ENCODE data around the gene SMIM35.

The SMIM35 gene

GRCh38 chr11:118099838-118100556 is 13.2 kb upstream of the SMIM35 start:
- no peak for TF ChIP-seq CTCF (IDR thresholded peaks at IDR 0.05; ENCODE audit: insufficient read depth, missing control alignments)
- no peak for DNase-seq (ENCODE audit: insufficient read length, low spot score)
- FAIRE-seq = no peak

DNA sequence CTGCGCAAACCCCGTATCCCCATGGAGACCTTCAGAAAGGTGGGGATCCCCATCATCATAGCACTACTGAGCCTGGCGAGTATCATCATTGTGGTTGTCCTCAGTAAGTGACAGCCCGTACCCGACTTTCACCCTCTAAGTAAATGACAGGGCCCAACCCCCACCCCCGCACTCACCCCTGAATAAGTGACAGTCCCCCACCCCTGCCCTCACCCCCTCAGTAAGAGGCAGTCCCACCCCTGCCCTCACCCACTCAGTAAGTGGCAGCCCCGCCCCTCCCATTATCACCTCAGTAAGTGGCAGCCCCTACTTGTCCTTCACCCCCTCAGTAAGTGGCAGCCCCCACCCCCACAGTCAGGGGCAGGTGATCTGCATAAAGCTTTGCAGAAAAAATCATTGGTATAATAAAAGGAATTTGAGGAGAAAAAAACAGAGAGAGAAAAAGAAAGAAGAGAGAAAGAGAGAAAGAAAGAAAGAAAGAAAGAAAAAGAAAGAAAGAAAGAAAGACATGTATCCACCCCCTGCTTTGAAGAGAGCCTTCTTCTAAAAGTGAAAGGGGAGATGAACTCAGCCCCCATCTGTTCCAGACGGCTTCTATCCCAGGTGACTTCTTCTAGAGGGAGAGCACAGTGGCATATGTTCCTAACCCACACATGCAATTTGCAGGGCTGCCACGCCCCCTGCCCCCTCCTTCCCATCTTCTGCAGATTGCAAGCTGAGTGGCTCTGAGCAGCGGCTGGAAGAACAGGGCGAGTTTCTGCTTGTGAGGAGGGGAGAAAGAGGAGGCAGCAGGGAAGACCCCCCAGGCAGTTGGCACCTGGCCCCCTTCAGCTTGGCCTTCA is 12.5 kb upstream of the SMIM35 start:
- no peak for FAIRE-seq
- peak; percentile 47 for DNase-seq (ENCODE audit: insufficient read length, low spot score)

GRCh38 chr11:118095967-118096367 is 9.2 kb upstream of the SMIM35 start:
- FAIRE-seq = no peak
- no peak for DNase-seq (ENCODE audit: insufficient read length, low spot score)
- TF ChIP-seq CTCF (IDR thresholded peaks at IDR 0.05; ENCODE audit: insufficient read depth, missing control alignments) = no peak

More for the DNA sequence above, 12.5 kb upstream of the SMIM35 start:
- no peak for TF ChIP-seq CTCF (IDR thresholded peaks at IDR 0.05; ENCODE audit: insufficient read depth, missing control alignments)

DNA sequence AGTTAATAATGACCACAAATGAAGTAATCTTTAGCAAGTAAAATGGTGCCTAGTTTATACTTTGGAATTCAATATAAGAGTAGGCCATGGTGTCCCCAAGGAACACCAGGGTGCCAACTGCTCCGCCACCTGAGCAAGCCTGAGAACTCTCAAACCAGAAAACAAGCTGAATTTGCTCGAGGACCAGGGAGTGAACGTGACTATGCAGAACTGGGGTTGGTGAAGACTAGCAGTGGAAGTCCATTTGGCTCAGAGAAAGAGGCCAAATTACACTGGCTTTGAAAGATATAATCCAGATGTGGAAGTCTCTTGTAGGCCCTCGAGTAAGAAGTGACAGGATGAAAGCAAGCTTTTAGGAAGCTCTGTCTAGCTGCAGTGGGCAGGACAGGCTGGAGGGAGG is 8.7 kb upstream of the SMIM35 start:
- no peak for TF ChIP-seq CTCF (IDR thresholded peaks at IDR 0.05; ENCODE audit: insufficient read depth, missing control alignments)
- DNase-seq (ENCODE audit: insufficient read length, low spot score) = no peak
- no peak for FAIRE-seq

DNA sequence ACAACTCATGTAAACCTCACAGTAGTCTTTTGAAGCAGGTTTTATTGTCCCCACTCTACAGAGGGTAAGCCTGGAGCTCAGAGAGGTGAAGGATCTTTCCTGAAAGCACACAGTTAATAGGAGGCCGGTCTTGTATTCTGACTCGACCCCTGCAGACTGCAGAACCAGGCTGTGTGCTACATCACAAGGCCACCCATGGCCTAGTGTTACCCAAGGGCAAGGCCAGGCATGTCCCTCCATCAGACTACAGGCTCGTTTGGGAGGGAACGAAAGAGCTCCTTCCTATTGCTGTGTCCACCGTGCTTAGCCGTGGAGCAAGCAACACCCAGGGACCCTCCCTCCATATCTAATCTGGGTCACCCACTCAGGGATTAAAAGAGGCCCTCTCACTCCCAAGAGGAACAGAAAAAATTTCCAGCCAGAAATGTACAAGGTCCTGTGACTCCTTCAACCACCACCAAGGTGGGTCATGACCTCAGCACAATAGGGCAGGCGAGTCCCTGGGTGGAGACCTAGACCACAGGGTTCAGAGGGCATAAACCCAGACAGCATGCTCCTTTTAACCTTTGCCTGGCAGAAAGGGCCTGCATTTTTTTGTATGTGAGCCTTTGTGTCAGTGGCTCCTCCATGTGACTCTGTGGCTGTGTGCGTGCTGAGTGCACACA is 6.3 kb upstream of the SMIM35 start:
- no peak for FAIRE-seq
- no peak for TF ChIP-seq CTCF (IDR thresholded peaks at IDR 0.05; ENCODE audit: insufficient read depth, missing control alignments)
- DNase-seq (ENCODE audit: insufficient read length, low spot score) = no peak

DNA sequence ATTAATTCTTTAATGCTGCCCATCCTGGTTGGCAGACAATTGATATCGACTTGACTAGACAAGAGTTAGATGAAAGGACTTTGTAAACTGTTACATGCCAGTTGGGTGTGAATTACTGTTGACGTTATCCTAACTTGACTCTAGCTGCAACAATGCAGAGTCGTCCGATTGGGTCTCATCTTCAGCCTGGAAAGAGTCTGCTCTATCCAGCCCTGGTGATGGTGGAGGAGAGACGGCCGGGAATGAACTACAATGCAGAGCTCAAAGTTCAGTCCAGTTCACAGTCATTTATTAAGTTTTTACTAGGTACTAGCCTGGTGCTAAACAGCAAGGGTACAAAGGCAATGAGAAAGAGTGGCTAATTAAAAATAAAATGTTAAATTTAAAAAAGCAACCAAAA is 4.9 kb upstream of the SMIM35 start:
- no peak for TF ChIP-seq CTCF (IDR thresholded peaks at IDR 0.05; ENCODE audit: insufficient read depth, missing control alignments)
- no peak for FAIRE-seq

More for the DNA sequence above, 4.9 kb upstream of the SMIM35 start:
- no peak for DNase-seq (ENCODE audit: insufficient read length, low spot score)
